GM12878 (cell line): Measurements from ENCODE around the gene PHEX. TPM values are rescaled to one million over a fixed set of nuclear protein-coding genes. Genes with fewer than 3 reads are reported as not detected.

Experiments used
- ATAC-seq: fragments of 200-7000 bp; cut with Tn5 transposase; 3 replicates; pipeline ENCODE4 v1.9.1; 2020; ENCODE audit warnings: mild to moderate bottlenecking, moderate library complexity
- BruUV-seq: library from RNA; stranded (reverse); fragments of 400-500 nt; replicated peaks from 2 replicates; lab custom pipeline; 2021; lab: Mats Ljungman, UMichigan
- CTCF ChIA-PET: fragments of 300-600 bp; sonication (Branson Sonifier 250); formaldehyde crosslinking; extraction: SDS; loops from one replicate; lab custom pipeline; 2021; ENCODE audit warnings: inconsistent platforms; lab: Yijun Ruan, JAX
- POLR2A ChIA-PET: fragments of 350-600 bp; formaldehyde crosslinking; extraction: SDS; loops from one replicate; lab custom pipeline; 2021; ENCODE audit warnings: inconsistent platforms; lab: Charles Lee
- RAD21 ChIA-PET: fragments of 300-600 bp; sonication (Branson Sonifier 250); formaldehyde crosslinking; loops from one replicate; lab custom pipeline; 2023; ENCODE audit warnings: antibody characterized with exemption; ENCODE audit not compliant: unreplicated experiment; lab: Charles Lee
- SMC1A ChIA-PET: fragments of 300-600 bp; sonication (Branson Sonifier 250); formaldehyde crosslinking; loops from one replicate; lab custom pipeline; 2023; ENCODE audit not compliant: unreplicated experiment, uncharacterized antibody; lab: Charles Lee
- DNase-seq: peaks from one replicate; pipeline ENCODE4 v3.0.0-alpha.2; 2011; ENCODE audit warnings: low read depth, low spot score
- FAIRE-seq: peaks from 3 replicates; lab custom pipeline; 2011; peaks lifted over from hg19 to GRCh38; lab: Jason Lieb, UNC
- H2AFZ ChIP-seq: 2 replicates; pipeline ENCODE4 v1.6.0; 2011; ENCODE audit warnings: low read depth, low read length, control low read depth; ENCODE audit not compliant: control insufficient read depth
- H3K27ac ChIP-seq: 2 replicates; pipeline ENCODE4 v1.5.1; 2011; ENCODE audit warnings: control low read depth; ENCODE audit not compliant: control insufficient read depth, insufficient read depth
- H3K27me3 ChIP-seq, 2 experiments: replicated peaks in 1 of 2; 2 replicates each; pipeline versions ENCODE4 v1.6.0 to v1.6.1; 2011; ENCODE audit warnings: low read length in 1 of 2; ENCODE audit not compliant: control insufficient read depth in 2 of 2, insufficient read depth in 2 of 2
- H3K36me3 ChIP-seq, 2 experiments: 2 replicates each; pipeline ENCODE4 v1.5.1; 2011; ENCODE audit warnings: low read length in 1 of 2; ENCODE audit not compliant: control insufficient read depth in 2 of 2, insufficient read depth in 2 of 2
- H3K4me1 ChIP-seq: 2 replicates; pipeline ENCODE4 v1.6.1; 2011; ENCODE audit warnings: mild to moderate bottlenecking, low read length, moderate library complexity, mixed read lengths; ENCODE audit not compliant: control insufficient read depth, insufficient read depth
- H3K4me2 ChIP-seq: 2 replicates; pipeline ENCODE4 v1.6.0; 2011; ENCODE audit warnings: control low read depth; ENCODE audit not compliant: control insufficient read depth, insufficient read depth
- H3K4me3 ChIP-seq: fragments of 200-600 bp; sonication (generic); 2 replicates; pipeline ENCODE4 v1.5.1; 2016
- H3K79me2 ChIP-seq: 2 replicates; pipeline ENCODE4 v1.6.0; 2011; ENCODE audit warnings: low read length; ENCODE audit not compliant: control insufficient read depth, insufficient read depth
- H3K9ac ChIP-seq: 2 replicates; pipeline ENCODE4 v1.8.0; 2011; ENCODE audit warnings: low read length, control low read depth, mixed read lengths; ENCODE audit not compliant: control insufficient read depth, insufficient read depth
- H3K9me3 ChIP-seq: replicated peaks from 3 replicates; pipeline ENCODE4 v1.5.1; 2011; ENCODE audit warnings: mild to moderate bottlenecking, low read length; ENCODE audit not compliant: control insufficient read depth, insufficient read depth
- H4K20me1 ChIP-seq: 2 replicates; pipeline ENCODE4 v1.6.0; 2011; ENCODE audit not compliant: control insufficient read depth, insufficient read depth
- BCL11A ChIP-seq: IDR thresholded peaks from 2 replicates; pipeline ENCODE4 v1.6.1; 2011; ENCODE audit warnings: low read depth, low read length
- BCL3 ChIP-seq: IDR thresholded peaks from 2 replicates; pipeline ENCODE4 v1.6.1; 2011; ENCODE audit warnings: borderline replicate concordance, low read depth, mild to moderate bottlenecking, moderate library complexity, low read length; ENCODE audit not compliant: insufficient read depth, poor library complexity, severe bottlenecking
- BCLAF1 ChIP-seq: fragments of 450-650 bp; IDR thresholded peaks from 2 replicates; pipeline ENCODE4 v1.6.1; 2017; ENCODE audit warnings: antibody characterized with exemption, mild to moderate bottlenecking, moderate library complexity
- CBFB ChIP-seq: IDR thresholded peaks from 2 replicates; pipeline ENCODE4 v1.6.1; 2016; ENCODE audit warnings: antibody characterized with exemption, low read depth
- CHD2 ChIP-seq: IDR thresholded peaks from 2 replicates; pipeline ENCODE4 v1.6.1; 2011; ENCODE audit warnings: low read depth, low read length, improper control_type of control experiment, borderline replicate concordance
- EZH2 ChIP-seq: IDR thresholded peaks from 2 replicates; pipeline ENCODE4 v1.6.1; 2012; ENCODE audit warnings: low read depth, mild to moderate bottlenecking, control low read depth, inconsistent platforms, low read length, borderline replicate concordance; ENCODE audit not compliant: control insufficient read depth
- KAT2A ChIP-seq: conservative IDR thresholded peaks from 2 replicates; pipeline ENCODE4 v1.6.1; 2011; ENCODE audit warnings: low read depth, low read length; ENCODE audit not compliant: control insufficient read depth
- KLF5 ChIP-seq: fragments of 450-650 bp; IDR thresholded peaks from 2 replicates; pipeline ENCODE4 v1.6.1; 2014; ENCODE audit warnings: mild to moderate bottlenecking; ENCODE audit not compliant: partially characterized antibody
- MTA2 ChIP-seq: fragments of 450-650 bp; IDR thresholded peaks from 2 replicates; pipeline ENCODE4 v1.6.1; 2016; ENCODE audit warnings: low read depth, mild to moderate bottlenecking, moderate library complexity
- NBN ChIP-seq: fragments of 450-650 bp; IDR thresholded peaks from 2 replicates; pipeline ENCODE4 v1.6.1; 2016
- SIN3A ChIP-seq: IDR thresholded peaks from 2 replicates; pipeline ENCODE4 v1.6.1; 2012; ENCODE audit warnings: low read depth, low read length, improper control_type of control experiment
- SMC3 ChIP-seq: IDR thresholded peaks from 2 replicates; pipeline ENCODE4 v1.6.1; 2011; ENCODE audit warnings: low read length, improper control_type of control experiment, borderline replicate concordance
- ZBTB33 ChIP-seq: fragments of 450-650 bp; IDR thresholded peaks from 2 replicates; pipeline ENCODE4 v1.6.1; 2017; ENCODE audit warnings: mild to moderate bottlenecking
- ZNF622 ChIP-seq: fragments of 450-650 bp; IDR thresholded peaks from 2 replicates; pipeline ENCODE4 v1.6.1; 2017; ENCODE audit warnings: mild to moderate bottlenecking, inconsistent platforms
- ZNF687 ChIP-seq: fragments of 450-650 bp; IDR thresholded peaks from 2 replicates; pipeline ENCODE4 v1.6.1; 2017; ENCODE audit warnings: mild to moderate bottlenecking, moderate library complexity
- WGBS: methylation state at CpG from one replicate; pipeline ENCODE4 v1.1.6; 2016; ENCODE audit warnings: low lambda C conversion rate; ENCODE audit not compliant: insufficient replicate concordance, insufficient coverage; ENCODE audit errors: missing lambda C conversion rate; 5-methylcytosine and 5-hydroxymethylcytosine counted together
- in situ Hi-C: fragments of 300-500 bp; cut with MboI; formaldehyde crosslinking; loops from 9 replicates; pipeline ENCODE4 v1.14.3; 2018; ENCODE audit warnings: mixed read lengths
- intact Hi-C: fragments of 100-400 bp; cut with micrococcal nuclease; formaldehyde crosslinking; loops from one replicate; pipeline ENCODE4 v1.14.2; 2022; ENCODE audit not compliant: unreplicated experiment
- polyA plus RNA-seq, 11 experiments: library from polyadenylated mRNA; depleted of rRNA in 4 of 11; unstranded in 6 of 11; stranded (reverse) in 5 of 11; fragments of >200 nt; fragmentation: Nextera tagmentation in 4 of 11; fragmentation: Illumina TruSeq in 1 of 11; extraction: Ambion mirVana in 4 of 11; extraction: Trizol in 1 of 11; gene quantifications; 1 replicate in 1 of 11; 2 replicates in 10 of 11; pipeline versions ENCODE4 v1.2.1 to v1.2.3, GENCODE V29; 2011 to 2016; ENCODE audit warnings: inconsistent platforms in 2 of 11, missing spikeins in 2 of 11, low read depth in 1 of 11
- total RNA-seq, 4 experiments: library from RNA; depleted of rRNA in 3 of 4; stranded (reverse); fragments of >200 nt in 3 of 4; fragmentation: Illumina TruSeq in 1 of 4; extraction: Trizol in 1 of 4; gene quantifications; 2 replicates each; pipeline versions ENCODE4 v1.2.1 to v1.2.3, GENCODE V29; 2013 to 2021

PHEX gene
- total and polyA plus RNA-seq, 10 of the 15 experiments (the other 5 are each of a cell fraction or from before 2014, with no cell fraction given) = 0.12 to 97.2 (median 0.55) TPM

GRCh38 chrX:22012931-22013330 lies 19.2 kb upstream of the PHEX start:
- in situ Hi-C loops = no loop called here
- ChIA-PET POLR2A (interaction anchor here (0.6 kb wide), 1 partner anchor 105 kb away, joined by 3 read pairs; no protein-coding TSS in a partner anchor), RAD21 (interaction anchor here (1.6 kb wide), 1 partner anchor 28 kb away, joined by 4 read pairs; no protein-coding TSS in a partner anchor), CTCF (no interaction called here), SMC1A (interaction anchor here (1.0 to 2.7 kb wide), 2 partner anchors 14 to 27 kb away, joined by 4 to 10 read pairs; no protein-coding TSS in a partner anchor)
- no peaks in the 10 kb centered on the region for H3K4me1 ChIP-seq
- H3K9me3 ChIP-seq = no peaks in the 10 kb centered on the region
- no peak overlapping the region for H3K9ac ChIP-seq
- FAIRE-seq = no peak
- BruUV-seq = no TSS peak
- no peak overlapping the region for H3K27ac ChIP-seq
- ATAC-seq = no peak
- no peaks in the 10 kb centered on the region for H4K20me1 ChIP-seq
- no peaks in the 10 kb centered on the region for H3K79me2 ChIP-seq
- no peak for DNase-seq
- no peaks in the 10 kb centered on the region for H3K27me3 ChIP-seq
- WGBS = 68% methylated on average over 7 of the region's 7 CpGs
- H2AFZ ChIP-seq = no peak overlapping the region
- intact Hi-C loops = no loop called here
- no peaks in the 10 kb centered on the region for H3K36me3 ChIP-seq
- no peak overlapping the region for H3K4me2 ChIP-seq
- H3K4me3 ChIP-seq = no peak overlapping the region
- TF ChIP-seq KLF5 (no peak), BCL3 (no peak), SMC3 (no peak), ZBTB33 (no peak), CHD2 (no peak), EZH2 (no peak), BCL11A (no peak), NBN (no peak), MTA2 (no peak), ZNF687 (no peak), ZNF622 (no peak), CBFB (no peak), BCLAF1 (no peak), SIN3A (no peak), KAT2A (no peak)
